MCF 10A (cell line): ENCODE measurements around the gene UROS. TPM values are rescaled to one million over a fixed set of nuclear protein-coding genes. Genes with fewer than 3 reads are reported as not detected.

Experiments used
- BruUV-seq: library from RNA; stranded (reverse); fragments of 400-500 nt; replicated peaks from 2 replicates; lab custom pipeline; 2021; lab: Mats Ljungman, UMichigan
- CTCF ChIA-PET: fragments of 300-600 bp; sonication (Branson Sonifier 250); formaldehyde crosslinking; extraction: SDS; loops from one replicate; lab custom pipeline; 2021; ENCODE audit warnings: antibody characterized with exemption, inconsistent platforms; lab: Yijun Ruan, JAX
- POLR2A ChIA-PET: fragments of 300-600, 350-650 bp; sonication (Branson Sonifier 250); formaldehyde crosslinking; extraction: SDS; loops from one replicate; lab custom pipeline; 2020; ENCODE audit warnings: antibody characterized with exemption, inconsistent platforms; lab: Yijun Ruan, JAX
- DNase-seq: peaks from one replicate; pipeline ENCODE4 v3.0.0-alpha.2; 2018; ENCODE audit not compliant: unreplicated experiment
- H3K27ac Mint-ChIP-seq: one replicate; pipeline ENCODE4 v1.8.0; 2022; ENCODE audit warnings: mild to moderate bottlenecking, low read depth, mixed read lengths; ENCODE audit not compliant: unreplicated experiment
- H3K27me3 Mint-ChIP-seq: one replicate; pipeline ENCODE4 v1.8.0; 2022; ENCODE audit warnings: mixed read lengths; ENCODE audit not compliant: insufficient read depth, unreplicated experiment
- H3K36me3 Mint-ChIP-seq: one replicate; pipeline ENCODE4 v1.8.0; 2022; ENCODE audit warnings: mild to moderate bottlenecking, moderate library complexity, mixed read lengths; ENCODE audit not compliant: insufficient read depth, unreplicated experiment
- H3K4me1 Mint-ChIP-seq: one replicate; pipeline ENCODE4 v1.8.0; 2022; ENCODE audit warnings: mixed read lengths; ENCODE audit not compliant: insufficient read depth, unreplicated experiment
- H3K4me3 Mint-ChIP-seq: one replicate; pipeline ENCODE4 v1.8.0; 2022; ENCODE audit warnings: mild to moderate bottlenecking, moderate library complexity, mixed read lengths; ENCODE audit not compliant: unreplicated experiment
- H3K9me3 Mint-ChIP-seq: one replicate; pipeline ENCODE4 v1.8.0; 2022; ENCODE audit warnings: mixed read lengths; ENCODE audit not compliant: unreplicated experiment
- intact Hi-C: fragments of 100-400 bp; cut with micrococcal nuclease; formaldehyde crosslinking; loops from 2 replicates; pipeline ENCODE4 v1.14.1; 2022
- total RNA-seq: library from RNA; stranded (reverse); gene quantifications from 2 replicates; pipeline ENCODE4 v1.2.3, GENCODE V29; 2022
- TF ChIP-seq, protein P1 (sequence below): fragments of 200-600 bp; IDR thresholded peaks from one replicate; pipeline ENCODE4 v1.8.0; 2022; ENCODE audit warnings: antibody characterized with exemption, mild to moderate bottlenecking; ENCODE audit not compliant: unreplicated experiment

UROS gene
- total RNA-seq, 1 experiment from 2014 or later: 64.4 TPM

DNA sequence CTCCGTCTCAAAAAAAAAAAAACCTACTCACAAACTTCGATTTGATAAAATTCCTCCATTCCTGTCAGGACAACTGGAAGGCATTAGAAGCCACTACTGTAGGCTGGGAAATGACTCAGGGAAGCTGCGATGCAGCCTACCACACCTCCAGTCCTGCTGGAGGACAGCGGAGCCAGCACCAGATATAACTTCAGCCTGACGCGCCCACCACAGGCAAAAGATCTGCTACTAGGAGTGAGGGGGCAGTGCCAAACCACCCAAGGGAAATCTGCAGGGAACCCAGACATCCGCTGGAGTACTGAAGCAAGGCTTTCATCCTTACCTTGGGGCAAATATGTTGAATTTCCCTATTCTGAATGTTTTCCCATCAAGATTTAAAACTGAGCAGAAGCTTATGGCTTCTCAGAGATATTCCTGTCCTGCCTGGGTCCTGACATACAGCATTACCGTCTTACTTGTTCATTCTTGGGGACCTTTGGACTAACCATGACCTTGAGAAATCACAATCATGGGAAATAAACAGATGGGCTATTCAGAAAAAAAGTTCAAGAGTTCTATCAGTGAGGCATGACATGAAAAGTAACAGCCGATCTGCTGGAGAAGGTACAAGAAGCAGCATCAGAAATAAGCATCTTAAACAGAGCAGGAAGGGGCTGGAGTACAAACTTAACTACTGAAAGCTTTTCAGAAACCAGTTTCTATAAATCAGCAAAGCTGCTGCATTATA lies 20.7 kb upstream of the UROS start:
- TF ChIP-seq, protein P1, sequence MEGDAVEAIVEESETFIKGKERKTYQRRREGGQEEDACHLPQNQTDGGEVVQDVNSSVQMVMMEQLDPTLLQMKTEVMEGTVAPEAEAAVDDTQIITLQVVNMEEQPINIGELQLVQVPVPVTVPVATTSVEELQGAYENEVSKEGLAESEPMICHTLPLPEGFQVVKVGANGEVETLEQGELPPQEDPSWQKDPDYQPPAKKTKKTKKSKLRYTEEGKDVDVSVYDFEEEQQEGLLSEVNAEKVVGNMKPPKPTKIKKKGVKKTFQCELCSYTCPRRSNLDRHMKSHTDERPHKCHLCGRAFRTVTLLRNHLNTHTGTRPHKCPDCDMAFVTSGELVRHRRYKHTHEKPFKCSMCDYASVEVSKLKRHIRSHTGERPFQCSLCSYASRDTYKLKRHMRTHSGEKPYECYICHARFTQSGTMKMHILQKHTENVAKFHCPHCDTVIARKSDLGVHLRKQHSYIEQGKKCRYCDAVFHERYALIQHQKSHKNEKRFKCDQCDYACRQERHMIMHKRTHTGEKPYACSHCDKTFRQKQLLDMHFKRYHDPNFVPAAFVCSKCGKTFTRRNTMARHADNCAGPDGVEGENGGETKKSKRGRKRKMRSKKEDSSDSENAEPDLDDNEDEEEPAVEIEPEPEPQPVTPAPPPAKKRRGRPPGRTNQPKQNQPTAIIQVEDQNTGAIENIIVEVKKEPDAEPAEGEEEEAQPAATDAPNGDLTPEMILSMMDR: no peak
- H3K27ac Mint-ChIP-seq: no peak overlapping the region
- H3K4me1 Mint-ChIP-seq: no peaks in the 10 kb centered on the region
- peaks cover 50% of the 10 kb centered on the region for H3K36me3 Mint-ChIP-seq
- no peak for DNase-seq
- ChIA-PET CTCF (interaction anchor here (0.6 to 1.5 kb wide), 4 partner anchors 12 to 91 kb away, joined by 3 to 5 read pairs (median 4); no protein-coding TSS in a partner anchor), POLR2A (interaction anchor here (1.1 to 1.4 kb wide), 2 partner anchors 20 to 39 kb away, joined by 3 to 4 read pairs; no protein-coding TSS in a partner anchor)
- H3K9me3 Mint-ChIP-seq: no peaks in the 10 kb centered on the region
- no TSS peak for BruUV-seq
- intact Hi-C loops: no loop called here
- no peaks in the 10 kb centered on the region for H3K27me3 Mint-ChIP-seq
- H3K4me3 Mint-ChIP-seq: no peak overlapping the region

DNA sequence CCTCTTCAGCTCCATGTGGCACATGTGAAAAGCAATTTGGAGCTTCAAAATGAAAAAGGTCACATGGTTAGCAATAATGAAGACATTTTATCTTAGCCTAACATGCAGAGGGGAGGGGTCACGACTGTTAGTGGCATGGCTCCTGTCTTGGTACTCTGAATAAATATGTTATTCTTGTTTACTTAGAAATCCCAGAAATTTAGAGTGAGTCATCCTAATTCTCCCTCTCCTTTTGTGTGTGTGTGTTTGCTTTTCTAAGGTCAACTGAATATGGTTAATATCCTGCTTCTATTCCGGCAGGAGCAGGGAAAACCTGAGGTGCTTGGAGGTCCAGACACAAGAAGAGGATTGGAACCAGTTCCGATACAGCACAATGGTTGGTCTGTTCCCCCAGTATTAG lies 17.9 kb upstream of the UROS start:
- Mint-ChIP-seq H3K27me3 (no peaks in the 10 kb centered on the region), H3K4me1 (no peaks in the 10 kb centered on the region), H3K36me3 (peaks cover 58% of the 10 kb centered on the region), H3K27ac (no peak overlapping the region), H3K9me3 (no peaks in the 10 kb centered on the region), H3K4me3 (no peak overlapping the region)
- ChIA-PET POLR2A (no interaction called here), CTCF (no interaction called here)
- DNase-seq: peak; percentile 1
- intact Hi-C loops: no loop called here
- TF ChIP-seq, protein P1: no peak
- no TSS peak for BruUV-seq

DNA sequence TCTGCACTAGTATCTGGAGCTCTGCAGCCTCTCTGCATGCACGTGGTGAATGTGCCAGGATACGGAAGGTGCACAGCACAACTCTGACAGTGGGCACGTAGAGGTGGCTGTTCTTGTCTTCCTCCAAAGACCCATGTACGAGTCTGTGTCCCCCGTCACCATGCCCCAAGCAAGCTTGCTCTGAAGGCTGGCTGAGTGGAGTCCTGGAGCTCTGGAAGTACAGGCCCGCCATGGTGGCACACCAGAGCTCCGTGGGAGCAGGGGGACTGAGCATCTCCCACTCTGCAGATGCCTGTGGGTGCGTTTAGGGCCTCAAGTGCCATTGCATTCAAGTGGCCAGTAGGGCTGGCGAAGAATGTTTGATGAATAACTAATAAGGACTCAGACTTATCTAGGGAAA lies 17.3 kb upstream of the UROS start:
- TF ChIP-seq, protein P1: no peak
- H3K27ac Mint-ChIP-seq: peak overlapping the region; percentile 91
- H3K4me1 Mint-ChIP-seq: no peaks in the 10 kb centered on the region
- no peaks in the 10 kb centered on the region for H3K9me3 Mint-ChIP-seq
- H3K27me3 Mint-ChIP-seq: no peaks in the 10 kb centered on the region
- intact Hi-C loops: no loop called here
- CTCF ChIA-PET: no interaction called here
- POLR2A ChIA-PET: interaction anchor here (1.5 kb wide), 1 partner anchor 12 kb away, joined by 3 read pairs; no protein-coding TSS in a partner anchor
- peaks cover 61% of the 10 kb centered on the region for H3K36me3 Mint-ChIP-seq
- no TSS peak for BruUV-seq
- no peak for DNase-seq
- no peak overlapping the region for H3K4me3 Mint-ChIP-seq

DNA sequence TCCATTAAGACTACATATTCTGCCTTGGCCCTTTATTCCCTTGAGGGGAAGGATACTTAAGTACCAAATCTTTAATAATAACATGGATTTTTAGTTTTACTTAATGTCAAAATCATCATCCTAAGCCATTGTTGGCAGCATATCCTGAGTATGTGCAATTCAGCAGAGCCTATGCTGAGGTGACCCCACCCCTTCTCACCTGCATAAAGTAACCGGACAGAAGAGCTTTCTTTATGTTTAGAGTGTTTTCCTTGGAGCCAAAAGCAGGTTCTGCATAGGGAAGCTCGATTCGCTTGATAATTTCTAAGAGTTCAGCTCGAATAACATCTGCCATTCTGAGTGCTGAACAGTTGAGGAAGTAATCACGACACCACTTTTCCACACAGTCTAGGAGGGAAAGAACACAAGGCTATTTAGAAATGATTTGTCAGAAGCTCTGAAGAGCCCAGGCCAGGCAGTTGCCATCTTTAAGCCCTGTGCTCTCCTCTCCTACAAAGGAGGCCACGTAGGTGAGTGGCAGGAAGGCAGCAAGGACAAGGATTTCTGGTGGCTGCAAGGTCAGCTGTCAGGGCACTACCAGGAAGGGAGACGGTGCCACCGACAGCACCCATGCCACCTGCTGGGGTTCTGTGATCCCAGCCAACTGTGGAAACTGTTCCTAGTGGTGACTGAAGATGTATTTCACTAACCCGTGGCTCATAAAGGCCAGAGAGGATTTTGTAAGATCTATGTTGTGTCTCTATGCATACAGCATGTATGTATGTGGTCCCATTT lies 15.9 kb upstream of the UROS start:
- H3K9me3 Mint-ChIP-seq: no peaks in the 10 kb centered on the region
- H3K27ac Mint-ChIP-seq: no peak overlapping the region
- no peak overlapping the region for H3K4me3 Mint-ChIP-seq
- ChIA-PET POLR2A (interaction anchor here (1.5 kb wide), 1 partner anchor 11 kb away, joined by 3 read pairs; no protein-coding TSS in a partner anchor), CTCF (no interaction called here)
- H3K27me3 Mint-ChIP-seq: no peaks in the 10 kb centered on the region
- no peaks in the 10 kb centered on the region for H3K4me1 Mint-ChIP-seq
- H3K36me3 Mint-ChIP-seq: peaks cover 75% of the 10 kb centered on the region
- BruUV-seq: no TSS peak
- TF ChIP-seq, protein P1: no peak
- no peak for DNase-seq
- intact Hi-C loops: no loop called here
